Measurements from ENCODE around the gene NRM. TPM values are rescaled to one million over a fixed set of nuclear protein-coding genes. Genes with fewer than 3 reads are reported as not detected.
"Not testable (repeated sequence)": the region's sequence is repeated elsewhere in the genome, so short reads cannot be mapped to it uniquely, and the experiment has no call there.

NRM gene
- polyA plus RNA-seq, 1 donor: 16.5 TPM

GRCh38 chr6:30720738-30721197, 30.0 kb upstream of the NRM start:
- Histone ChIP-seq H3K36me3 (ENCODE audit: control insufficient read depth, insufficient read depth, low read length) (peaks cover 34% of the 10 kb centered on the region), H3K9me3 (ENCODE audit: control insufficient read depth, low read depth, low read length) (no peaks in the 10 kb centered on the region), H3K4me1 (ENCODE audit: control insufficient read depth, insufficient read depth, low read length) (peaks cover 6% of the 10 kb centered on the region), H3K27me3 (ENCODE audit: control insufficient read depth, insufficient read depth, low read length) (no peaks in the 10 kb centered on the region), H3K27ac (ENCODE audit: low read length) (peak overlapping the region; percentile 84), H3K4me3 (ENCODE audit: low read length) (peak overlapping the region; percentile 94)
- peak; percentile 55 to 72 for DNase-seq
- no CpG with 5 or more reads among the region's 29 CpGs for WGBS (ENCODE audit: insufficient coverage, low lambda C conversion rate)

- H3K36me3 ChIP-seq (ENCODE audit: control insufficient read depth, insufficient read depth, low read length): peaks cover 28% of the 10 kb centered on the region
- 0% methylated on average over 2 of the region's 38 CpGs for WGBS (ENCODE audit: insufficient coverage, low lambda C conversion rate)
- H3K4me3 ChIP-seq (ENCODE audit: low read length): peak within 1 kb of the TSS; percentile 94
- peaks cover 6% of the 10 kb centered on the region for H3K4me1 ChIP-seq (ENCODE audit: control insufficient read depth, insufficient read depth, low read length)
- H3K9me3 ChIP-seq (ENCODE audit: control insufficient read depth, low read depth, low read length): no peaks in the 10 kb centered on the region
- H3K27me3 ChIP-seq (ENCODE audit: control insufficient read depth, insufficient read depth, low read length): no peaks in the 10 kb centered on the region
- DNase-seq: peak; percentile 98 to 99
- H3K27ac ChIP-seq (ENCODE audit: low read length): peak within 1 kb of the TSS; percentile 84
Measured at GRCh38 chr6:30719791-30720737, 29.3 kb upstream of the NRM start, which contains the start of gene TUBB. TUBB (plus strand) TSS chr6:30720352; CDS start chr6:30720507, 155 bp downstream.

DNA sequence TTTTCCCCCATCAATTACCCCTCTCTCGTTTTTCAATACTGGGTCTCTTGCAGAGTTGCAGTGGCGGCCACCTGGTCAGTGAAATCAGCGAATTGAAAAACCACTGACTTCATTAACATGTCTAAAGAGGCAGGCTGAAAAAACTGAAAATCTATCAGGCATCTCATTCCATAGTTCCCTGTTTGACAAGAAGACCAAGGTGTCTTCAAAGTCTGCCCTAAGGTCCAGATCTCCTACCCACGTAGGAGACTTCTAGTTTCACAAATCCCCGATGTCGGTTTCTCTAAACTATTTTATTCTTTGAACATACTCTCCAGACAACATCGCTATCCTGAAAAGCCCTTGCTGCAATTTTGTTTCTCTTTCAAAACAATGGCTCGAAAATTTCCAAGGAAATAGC, 28.6 kb upstream of the NRM start:
- H3K27me3 ChIP-seq (ENCODE audit: control insufficient read depth, insufficient read depth, low read length): no peaks in the 10 kb centered on the region
- no CpG with 5 or more reads among the region's 8 CpGs for WGBS (ENCODE audit: insufficient coverage, low lambda C conversion rate)
- H3K27ac ChIP-seq (ENCODE audit: low read length): peak overlapping the region; percentile 84
- H3K4me3 ChIP-seq (ENCODE audit: low read length): peak overlapping the region; percentile 94
- H3K9me3 ChIP-seq (ENCODE audit: control insufficient read depth, low read depth, low read length): no peaks in the 10 kb centered on the region
- peaks cover 21% of the 10 kb centered on the region for H3K36me3 ChIP-seq (ENCODE audit: control insufficient read depth, insufficient read depth, low read length)
- peaks cover 6% of the 10 kb centered on the region for H3K4me1 ChIP-seq (ENCODE audit: control insufficient read depth, insufficient read depth, low read length)
- DNase-seq: no peak

- not testable (repeated sequence) for H3K27me3 ChIP-seq (ENCODE audit: control insufficient read depth, insufficient read depth, low read length); H3K4me1 ChIP-seq (ENCODE audit: control insufficient read depth, insufficient read depth, low read length); DNase-seq; H3K9me3 ChIP-seq (ENCODE audit: control insufficient read depth, low read depth, low read length)
- Histone ChIP-seq H3K27ac (ENCODE audit: low read length) (peak overlapping the region; percentile 78), H3K4me3 (ENCODE audit: low read length) (peak overlapping the region; percentile 80), H3K36me3 (ENCODE audit: control insufficient read depth, insufficient read depth, low read length) (peaks cover 18% of the 10 kb centered on the region)
- WGBS (ENCODE audit: insufficient coverage, low lambda C conversion rate): no CpG with 5 or more reads among the region's 37 CpGs
Measured at GRCh38 chr6:30717845-30718720, 27.3 kb upstream of the NRM start.

DNA sequence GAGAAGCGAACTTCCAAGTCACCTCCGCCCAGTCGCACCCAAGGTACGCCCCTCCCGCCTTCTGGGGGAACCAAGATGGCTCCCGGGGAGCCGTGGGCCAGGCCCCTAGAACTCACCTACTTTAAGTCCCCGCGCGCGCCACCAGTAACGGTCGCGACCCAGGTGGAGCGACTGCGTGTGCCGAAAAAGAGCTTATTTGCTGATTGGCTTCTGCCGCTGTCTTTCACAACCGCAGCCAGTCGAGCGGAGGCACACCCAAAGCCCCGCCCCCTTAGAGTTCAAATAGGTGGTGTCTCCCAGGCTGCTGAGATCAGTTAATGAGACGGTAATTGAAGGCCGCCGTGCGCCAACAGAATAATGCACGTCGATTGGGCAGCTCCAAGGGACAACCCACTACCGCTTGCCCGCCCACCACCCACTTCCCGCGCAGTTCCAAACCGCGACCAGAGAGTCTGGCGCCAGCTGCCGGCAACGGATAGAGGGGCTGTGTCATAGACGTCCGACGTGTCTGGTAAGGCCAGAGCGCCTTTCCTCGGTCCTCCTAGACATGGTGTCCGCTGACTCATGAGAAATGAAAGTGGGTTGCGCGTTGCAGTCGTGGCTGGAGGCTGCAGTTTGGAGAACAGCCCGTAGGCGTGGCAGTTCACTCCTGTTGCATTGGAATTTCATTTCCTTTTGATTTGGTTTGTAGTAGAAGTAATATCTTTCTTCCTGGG, 26.5 kb upstream of the NRM start, which contains the start of gene MDC1:
TSS of gene MDC1 (minus strand) at position 153 of the 716 bp plus-strand sequence. CDS start 2,106 bp downstream, outside the sequence.
- Histone ChIP-seq H3K27me3 (ENCODE audit: control insufficient read depth, insufficient read depth, low read length) (no peaks in the 10 kb centered on the region), H3K27ac (ENCODE audit: low read length) (peak within 1 kb of the TSS; percentile 78), H3K36me3 (ENCODE audit: control insufficient read depth, insufficient read depth, low read length) (peaks cover 18% of the 10 kb centered on the region), H3K4me3 (ENCODE audit: low read length) (peak within 1 kb of the TSS; percentile 80), H3K9me3 (ENCODE audit: control insufficient read depth, low read depth, low read length) (no peaks in the 10 kb centered on the region), H3K4me1 (ENCODE audit: control insufficient read depth, insufficient read depth, low read length) (peaks cover 3% of the 10 kb centered on the region)
- DNase-seq: peak; percentile 100
- WGBS (ENCODE audit: insufficient coverage, low lambda C conversion rate): no CpG with 5 or more reads among the region's 48 CpGs

DNA sequence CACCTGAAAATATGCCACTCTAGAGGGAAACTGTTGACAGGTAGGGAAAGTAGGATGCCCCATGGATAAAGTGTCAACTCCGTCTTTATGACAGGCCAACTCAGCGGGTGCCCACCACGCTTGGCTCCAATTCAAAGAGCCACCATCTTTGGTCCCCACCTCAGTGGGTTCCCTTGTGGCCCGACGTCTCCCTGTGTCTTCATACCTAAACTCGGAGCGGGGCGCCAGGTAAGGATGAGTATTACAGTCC, 26.0 kb upstream of the NRM start:
- peak overlapping the region; percentile 80 for H3K4me3 ChIP-seq (ENCODE audit: low read length)
- H3K36me3 ChIP-seq (ENCODE audit: control insufficient read depth, insufficient read depth, low read length): peaks cover 23% of the 10 kb centered on the region
- peaks cover 3% of the 10 kb centered on the region for H3K4me1 ChIP-seq (ENCODE audit: control insufficient read depth, insufficient read depth, low read length)
- WGBS (ENCODE audit: insufficient coverage, low lambda C conversion rate): no CpG with 5 or more reads among the region's 8 CpGs
- no peak for DNase-seq
- no peaks in the 10 kb centered on the region for H3K27me3 ChIP-seq (ENCODE audit: control insufficient read depth, insufficient read depth, low read length)
- H3K9me3 ChIP-seq (ENCODE audit: control insufficient read depth, low read depth, low read length): no peaks in the 10 kb centered on the region
- peak overlapping the region; percentile 78 for H3K27ac ChIP-seq (ENCODE audit: low read length)

DNA sequence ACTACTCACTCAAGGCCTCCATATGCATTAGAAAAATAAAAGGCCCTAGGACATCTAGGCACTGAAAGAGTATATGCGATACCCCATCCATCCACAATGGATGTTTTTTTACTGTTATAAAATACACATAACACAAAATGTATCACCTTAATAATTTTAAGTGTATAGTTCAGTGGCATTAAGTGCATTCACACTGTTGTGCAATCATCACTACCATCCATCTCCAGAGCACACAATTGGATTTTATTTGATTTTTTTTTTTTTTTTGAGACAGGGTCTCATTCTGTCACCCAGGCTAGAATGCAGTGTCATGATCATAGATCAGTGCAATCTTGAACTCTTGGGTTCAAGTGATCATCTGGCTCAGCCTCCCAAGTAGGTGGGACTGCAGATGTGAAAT, 23.5 kb upstream of the NRM start:
- H3K36me3 ChIP-seq (ENCODE audit: control insufficient read depth, insufficient read depth, low read length): peaks cover 32% of the 10 kb centered on the region
- no peak overlapping the region for H3K4me3 ChIP-seq (ENCODE audit: low read length)
- no peak for DNase-seq
- H3K9me3 ChIP-seq (ENCODE audit: control insufficient read depth, low read depth, low read length): no peaks in the 10 kb centered on the region
- H3K4me1 ChIP-seq (ENCODE audit: control insufficient read depth, insufficient read depth, low read length): peaks cover 3% of the 10 kb centered on the region
- no peak overlapping the region for H3K27ac ChIP-seq (ENCODE audit: low read length)
- H3K27me3 ChIP-seq (ENCODE audit: control insufficient read depth, insufficient read depth, low read length): no peaks in the 10 kb centered on the region
- no CpG with 5 or more reads among the region's 1 CpG for WGBS (ENCODE audit: insufficient coverage, low lambda C conversion rate)

- Histone ChIP-seq H3K27ac (ENCODE audit: low read length) (no peak overlapping the region), H3K9me3 (ENCODE audit: control insufficient read depth, low read depth, low read length) (no peaks in the 10 kb centered on the region), H3K4me1 (ENCODE audit: control insufficient read depth, insufficient read depth, low read length) (peaks cover 3% of the 10 kb centered on the region), H3K4me3 (ENCODE audit: low read length) (no peak overlapping the region), H3K27me3 (ENCODE audit: control insufficient read depth, insufficient read depth, low read length) (no peaks in the 10 kb centered on the region), H3K36me3 (ENCODE audit: control insufficient read depth, insufficient read depth, low read length) (peaks cover 39% of the 10 kb centered on the region)
- DNase-seq: no peak
- 96% methylated on average over 3 of the region's 7 CpGs for WGBS (ENCODE audit: insufficient coverage, low lambda C conversion rate)
Measured at GRCh38 chr6:30712441-30712945, 21.7 kb upstream of the NRM start.

GRCh38 chr6:30711758-30712380, 21.1 kb upstream of the NRM start:
- no peak overlapping the region for H3K4me3 ChIP-seq (ENCODE audit: low read length)

More at GRCh38 chr6:30711758-30712380, 21.1 kb upstream of the NRM start:
- no peak for DNase-seq
- no peaks in the 10 kb centered on the region for H3K27me3 ChIP-seq (ENCODE audit: control insufficient read depth, insufficient read depth, low read length)
- H3K4me1 ChIP-seq (ENCODE audit: control insufficient read depth, insufficient read depth, low read length): peaks cover 3% of the 10 kb centered on the region
- no peaks in the 10 kb centered on the region for H3K9me3 ChIP-seq (ENCODE audit: control insufficient read depth, low read depth, low read length)
- no peak overlapping the region for H3K27ac ChIP-seq (ENCODE audit: low read length)
- peaks cover 39% of the 10 kb centered on the region for H3K36me3 ChIP-seq (ENCODE audit: control insufficient read depth, insufficient read depth, low read length)
- WGBS (ENCODE audit: insufficient coverage, low lambda C conversion rate): no CpG with 5 or more reads among the region's 1 CpG
